ENCODE results near the gene DOK5.
"Not testable (repeated sequence)": the region's sequence is repeated elsewhere in the genome, so short reads cannot be mapped to it uniquely, and the experiment has no call there.

Gene DOK5

GRCh38 chr20:54434196-54434595 is 41.2 kb upstream of the DOK5 start:
- TF ChIP-seq POLR2A (IDR thresholded peaks at IDR 0.05; ENCODE audit: extremely low read depth, insufficient read length) (no peak), MAX (IDR thresholded peaks at IDR 0.05; ENCODE audit: low read depth, low read length) (no peak), CTCF (IDR thresholded peaks at IDR 0.05; ENCODE audit: low read depth, low read length) (no peak), MYC (IDR thresholded peaks at IDR 0.05; ENCODE audit: low read depth, low read length) (no peak)
- no peak for DNase-seq (ENCODE audit: low read depth)
- no peak overlapping the region for H3K4me3 ChIP-seq (ENCODE audit: low read depth, low read length)

GRCh38 chr20:54435015-54435414 is 40.4 kb upstream of the DOK5 start:
- TF ChIP-seq CTCF (IDR thresholded peaks at IDR 0.05; ENCODE audit: low read depth, low read length): no peak
- TF ChIP-seq MAX (IDR thresholded peaks at IDR 0.05; ENCODE audit: low read depth, low read length): no peak
- TF ChIP-seq MYC (IDR thresholded peaks at IDR 0.05; ENCODE audit: low read depth, low read length): no peak
- TF ChIP-seq POLR2A (IDR thresholded peaks at IDR 0.05; ENCODE audit: extremely low read depth, insufficient read length): no peak
- DNase-seq (ENCODE audit: low read depth): no peak

GRCh38 chr20:54436410-54436809 is 39.0 kb upstream of the DOK5 start:
- not testable (repeated sequence) for H3K4me3 ChIP-seq (ENCODE audit: low read depth, low read length); DNase-seq (ENCODE audit: low read depth)

More at GRCh38 chr20:54435015-54435414, 40.4 kb upstream of the DOK5 start:
- no peak overlapping the region for H3K4me3 ChIP-seq (ENCODE audit: low read depth, low read length)

GRCh38 chr20:54438166-54438565 is 37.2 kb upstream of the DOK5 start:
- TF ChIP-seq POLR2A (IDR thresholded peaks at IDR 0.05; ENCODE audit: extremely low read depth, insufficient read length) (no peak), MYC (IDR thresholded peaks at IDR 0.05; ENCODE audit: low read depth, low read length) (no peak), CTCF (IDR thresholded peaks at IDR 0.05; ENCODE audit: low read depth, low read length) (no peak), MAX (IDR thresholded peaks at IDR 0.05; ENCODE audit: low read depth, low read length) (no peak)
- DNase-seq (ENCODE audit: low read depth): no peak
- H3K4me3 ChIP-seq (ENCODE audit: low read depth, low read length): no peak overlapping the region

- DNase-seq (ENCODE audit: low read depth): no peak
- H3K4me3 ChIP-seq (ENCODE audit: low read depth, low read length): no peak overlapping the region
- no peak for TF ChIP-seq MAX (IDR thresholded peaks at IDR 0.05; ENCODE audit: low read depth, low read length)
- no peak for TF ChIP-seq POLR2A (IDR thresholded peaks at IDR 0.05; ENCODE audit: extremely low read depth, insufficient read length)
- TF ChIP-seq MYC (IDR thresholded peaks at IDR 0.05; ENCODE audit: low read depth, low read length): no peak
- TF ChIP-seq CTCF (IDR thresholded peaks at IDR 0.05; ENCODE audit: low read depth, low read length): no peak
Observed at GRCh38 chr20:54450207-54450606, 25.2 kb upstream of the DOK5 start.

GRCh38 chr20:54451171-54451570 is 24.2 kb upstream of the DOK5 start:
- H3K4me3 ChIP-seq (ENCODE audit: low read depth, low read length): no peak overlapping the region
- TF ChIP-seq POLR2A (IDR thresholded peaks at IDR 0.05; ENCODE audit: extremely low read depth, insufficient read length) (no peak), MAX (IDR thresholded peaks at IDR 0.05; ENCODE audit: low read depth, low read length) (no peak), CTCF (IDR thresholded peaks at IDR 0.05; ENCODE audit: low read depth, low read length) (no peak), MYC (IDR thresholded peaks at IDR 0.05; ENCODE audit: low read depth, low read length) (no peak)
- DNase-seq (ENCODE audit: low read depth): no peak

Data from NB4 (cell line).